GM12865 (cell line): ENCODE measurements around the gene PNMA1.
A peak's percentile ranks its signal among the peaks of the same experiment; 100 is the strongest.

Experiments
- DNase-seq: peaks from one replicate; pipeline ENCODE4 v3.0.0; 2010; ENCODE audit warnings: low read depth
- H3K4me3 ChIP-seq: 2 replicates; pipeline ENCODE4 v1.5.1; 2011; ENCODE audit warnings: mild to moderate bottlenecking, low read depth, low read length, control low read depth
- CTCF ChIP-seq: IDR thresholded peaks from 2 replicates; pipeline ENCODE4 v1.5.1; 2011; ENCODE audit warnings: low read length, control low read depth, low read depth, inconsistent platforms; ENCODE audit not compliant: insufficient read depth; ENCODE audit errors: missing control alignments

PNMA1 gene

GRCh38 chr14:73713803-73714655 lies at the start of gene PNMA1:
PNMA1 (minus strand) TSS chr14:73714384; CDS start chr14:73713639, 745 bp downstream.
- peak; percentile 91 for DNase-seq
- peak within 1 kb of the TSS; percentile 62 for H3K4me3 ChIP-seq

GRCh38 chr14:73763396-73763795 lies 49.2 kb upstream of the PNMA1 start:
- DNase-seq: no peak
- H3K4me3 ChIP-seq: no peak overlapping the region
- no peak for TF ChIP-seq CTCF

More at GRCh38 chr14:73713803-73714655, at the start of gene PNMA1:
- no peak for TF ChIP-seq CTCF

- H3K4me3 ChIP-seq: peak overlapping the region; percentile 78
- DNase-seq: peak; percentile 93
- TF ChIP-seq CTCF: no peak
Measured at GRCh38 chr14:73762375-73762822, 48.2 kb upstream of the PNMA1 start.

- TF ChIP-seq CTCF: no peak
- peak overlapping the region; percentile 78 for H3K4me3 ChIP-seq
- DNase-seq: peak; percentile 54
Measured at GRCh38 chr14:73761618-73762355, 47.6 kb upstream of the PNMA1 start.

- peak overlapping the region; percentile 78 for H3K4me3 ChIP-seq
- peak; percentile 35 for DNase-seq
- TF ChIP-seq CTCF: no peak
Measured at GRCh38 chr14:73760598-73761586, 46.7 kb upstream of the PNMA1 start.
